Measurements from ENCODE around the gene PHLPP1. TPM values are rescaled to one million over a fixed set of nuclear protein-coding genes. Genes with fewer than 3 reads are reported as not detected.

PHLPP1 gene
- polyA plus RNA-seq, 1 experiment, result 5.6 TPM

DNA sequence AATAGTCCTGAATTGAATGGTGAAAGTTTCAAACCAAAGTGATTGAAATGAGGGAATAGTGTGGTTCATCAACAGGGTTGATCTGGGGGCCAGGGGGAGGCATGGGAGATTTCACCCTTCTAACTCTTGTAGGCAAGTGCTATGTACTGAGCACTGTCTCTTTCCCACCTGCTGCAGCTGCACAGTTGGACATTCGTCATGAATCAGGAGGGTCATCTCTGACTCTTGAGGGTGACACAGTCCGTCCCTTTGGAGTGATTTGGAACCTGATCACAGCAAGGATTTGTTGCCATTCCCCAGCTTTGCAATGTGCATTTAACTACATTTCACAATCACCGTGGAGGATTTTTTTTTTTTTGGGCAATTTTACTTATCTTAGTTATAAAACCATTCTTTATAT, 224.6 kb downstream of the PHLPP1 start:
- H3K27me3 ChIP-seq (ENCODE audit: control insufficient read depth, insufficient read depth, low read length), result no peaks in the 10 kb centered on the region
- TF ChIP-seq, protein P1, sequence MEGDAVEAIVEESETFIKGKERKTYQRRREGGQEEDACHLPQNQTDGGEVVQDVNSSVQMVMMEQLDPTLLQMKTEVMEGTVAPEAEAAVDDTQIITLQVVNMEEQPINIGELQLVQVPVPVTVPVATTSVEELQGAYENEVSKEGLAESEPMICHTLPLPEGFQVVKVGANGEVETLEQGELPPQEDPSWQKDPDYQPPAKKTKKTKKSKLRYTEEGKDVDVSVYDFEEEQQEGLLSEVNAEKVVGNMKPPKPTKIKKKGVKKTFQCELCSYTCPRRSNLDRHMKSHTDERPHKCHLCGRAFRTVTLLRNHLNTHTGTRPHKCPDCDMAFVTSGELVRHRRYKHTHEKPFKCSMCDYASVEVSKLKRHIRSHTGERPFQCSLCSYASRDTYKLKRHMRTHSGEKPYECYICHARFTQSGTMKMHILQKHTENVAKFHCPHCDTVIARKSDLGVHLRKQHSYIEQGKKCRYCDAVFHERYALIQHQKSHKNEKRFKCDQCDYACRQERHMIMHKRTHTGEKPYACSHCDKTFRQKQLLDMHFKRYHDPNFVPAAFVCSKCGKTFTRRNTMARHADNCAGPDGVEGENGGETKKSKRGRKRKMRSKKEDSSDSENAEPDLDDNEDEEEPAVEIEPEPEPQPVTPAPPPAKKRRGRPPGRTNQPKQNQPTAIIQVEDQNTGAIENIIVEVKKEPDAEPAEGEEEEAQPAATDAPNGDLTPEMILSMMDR (IDR thresholded peaks at IDR 0.05; ENCODE audit: low read depth, low read length), result no peak
- no peak overlapping the region for H3K4me3 ChIP-seq (ENCODE audit: low read depth, low read length)
- ChIA-PET CTCF (interaction anchor here (2.2 kb wide), 1 partner anchor 353 kb away, joined by 5 read pairs; no protein-coding TSS in a partner anchor), POLR2A (no interaction called here)
- H3K9me3 ChIP-seq (ENCODE audit: control insufficient read depth, insufficient read depth, low read length), result no peaks in the 10 kb centered on the region
- DNase-seq (ENCODE audit: low read depth, low spot score), result no peak
- no peak overlapping the region for H3K27ac ChIP-seq (ENCODE audit: low read depth, low read length)

DNA sequence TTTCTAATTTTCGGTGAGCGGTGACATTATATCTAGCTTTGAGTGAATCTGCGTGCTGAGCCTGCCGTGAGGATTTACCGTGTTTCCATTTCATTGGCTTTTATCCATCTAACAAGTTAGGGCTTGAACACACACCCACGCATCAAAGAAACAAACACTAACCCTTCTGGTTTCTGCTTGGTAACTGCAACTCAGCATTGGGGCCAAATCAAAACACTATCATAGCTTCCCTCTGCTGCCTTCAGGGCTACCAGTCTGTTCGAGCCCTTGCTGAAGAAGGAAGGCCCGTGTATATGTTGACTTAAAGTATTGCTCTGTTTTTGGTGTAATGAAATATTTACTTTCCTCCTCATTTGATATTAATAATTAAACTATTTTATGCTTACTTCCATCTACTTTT, 227.2 kb downstream of the PHLPP1 start:
- Histone ChIP-seq H3K9me3 (ENCODE audit: control insufficient read depth, insufficient read depth, low read length) (no peaks in the 10 kb centered on the region), H3K27ac (ENCODE audit: low read depth, low read length) (no peak overlapping the region), H3K27me3 (ENCODE audit: control insufficient read depth, insufficient read depth, low read length) (no peaks in the 10 kb centered on the region), H3K4me3 (ENCODE audit: low read depth, low read length) (no peak overlapping the region)
- no peak for DNase-seq (ENCODE audit: low read depth, low spot score)
- POLR2A ChIA-PET, result no interaction called here
- CTCF ChIA-PET, result interaction anchor here (0.6 kb wide), 1 partner anchor 571 kb away, joined by 3 read pairs; no protein-coding TSS in a partner anchor
- TF ChIP-seq, protein P1 (IDR thresholded peaks at IDR 0.05; ENCODE audit: low read depth, low read length), result no peak

GRCh38 chr18:62944454-62944853, 229.1 kb downstream of the PHLPP1 start:
- H3K4me3 ChIP-seq (ENCODE audit: low read depth, low read length), result no peak overlapping the region
- H3K9me3 ChIP-seq (ENCODE audit: control insufficient read depth, insufficient read depth, low read length), result no peaks in the 10 kb centered on the region
- TF ChIP-seq, protein P1 (IDR thresholded peaks at IDR 0.05; ENCODE audit: low read depth, low read length), result peak; percentile 9; the same call in 1 of the 2 replicates
- no peak for DNase-seq (ENCODE audit: low read depth, low spot score)
- POLR2A ChIA-PET, result no interaction called here
- H3K27ac ChIP-seq (ENCODE audit: low read depth, low read length), result no peak overlapping the region
- no peaks in the 10 kb centered on the region for H3K27me3 ChIP-seq (ENCODE audit: control insufficient read depth, insufficient read depth, low read length)
- CTCF ChIA-PET, result interaction anchor here (1.1 kb wide), 1 partner anchor 358 kb away, joined by 3 read pairs; no protein-coding TSS in a partner anchor

- POLR2A ChIA-PET, result no interaction called here
- Histone ChIP-seq H3K4me3 (ENCODE audit: low read depth, low read length) (no peak overlapping the region), H3K27me3 (ENCODE audit: control insufficient read depth, insufficient read depth, low read length) (no peaks in the 10 kb centered on the region), H3K27ac (ENCODE audit: low read depth, low read length) (no peak overlapping the region), H3K9me3 (ENCODE audit: control insufficient read depth, insufficient read depth, low read length) (no peaks in the 10 kb centered on the region; the same call in 1 of the 2 replicates)
- DNase-seq (ENCODE audit: low read depth, low spot score), result no peak
- CTCF ChIA-PET, result interaction anchor here (0.6 to 1.3 kb wide), 2 partner anchors 9 to 362 kb away, joined by 3 to 4 read pairs; no protein-coding TSS in a partner anchor
- TF ChIP-seq, protein P1 (IDR thresholded peaks at IDR 0.05; ENCODE audit: low read depth, low read length), result no peak
These were observed 233.4 kb downstream of the PHLPP1 start for GRCh38 chr18:62948788-62949187.

DNA sequence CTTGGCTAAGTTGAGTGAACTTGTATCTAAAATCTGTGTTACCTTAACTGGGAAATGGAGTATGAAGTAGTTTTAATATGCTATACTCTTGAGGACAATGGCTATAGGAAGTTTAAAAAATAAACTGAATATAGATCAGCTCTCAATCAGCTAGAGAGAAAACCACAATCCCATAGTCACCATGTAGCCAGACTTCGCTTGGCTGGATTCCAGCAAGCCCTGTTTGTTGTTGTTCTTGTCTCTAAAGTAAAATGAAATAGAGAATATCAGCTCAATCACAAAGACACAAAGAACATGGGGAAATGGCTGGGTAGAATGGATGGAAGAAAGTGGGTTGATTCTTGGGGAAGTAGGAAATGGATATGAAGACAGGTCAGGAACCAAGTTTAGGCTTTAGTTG, 234.9 kb downstream of the PHLPP1 start:
- CTCF ChIA-PET, result interaction anchor here (1.3 kb wide), 1 partner anchor 364 kb away, joined by 4 read pairs; no protein-coding TSS in a partner anchor
- Histone ChIP-seq H3K27me3 (ENCODE audit: control insufficient read depth, insufficient read depth, low read length) (no peaks in the 10 kb centered on the region), H3K4me3 (ENCODE audit: low read depth, low read length) (no peak overlapping the region), H3K27ac (ENCODE audit: low read depth, low read length) (no peak overlapping the region), H3K9me3 (ENCODE audit: control insufficient read depth, insufficient read depth, low read length) (no peaks in the 10 kb centered on the region; the same call in 1 of the 2 replicates)
- POLR2A ChIA-PET, result no interaction called here
- no peak for DNase-seq (ENCODE audit: low read depth, low spot score)
- TF ChIP-seq, protein P1 (IDR thresholded peaks at IDR 0.05; ENCODE audit: low read depth, low read length), result no peak

Data from AG04450 (cell line).